Immature natural killer cell (primary cell): ENCODE data around the gene ATG9A. TPM values are rescaled to one million over a fixed set of nuclear protein-coding genes. Genes with fewer than 3 reads are reported as not detected.

Experiments
- DNase-seq, 3 donors: peaks; one replicate each; pipeline ENCODE4 v3.0.0; 2022; ENCODE audit warnings: mixed read lengths in 1 of 3
- H3K27ac Mint-ChIP-seq, 6 donors: one replicate each; pipeline ENCODE4 v1.8.0; 2020; ENCODE audit warnings: mixed read lengths in 6 of 6, mild to moderate bottlenecking in 5 of 6, inconsistent platforms in 4 of 6, moderate library complexity in 3 of 6
- H3K27me3 Mint-ChIP-seq, 3 donors: one replicate each; pipeline ENCODE4 v1.8.0; 2020 to 2021; ENCODE audit warnings: low read depth in 3 of 3, mild to moderate bottlenecking in 3 of 3, mixed read lengths in 3 of 3, moderate library complexity in 3 of 3, inconsistent platforms in 1 of 3
- H3K36me3 Mint-ChIP-seq, 3 donors: one replicate each; pipeline ENCODE4 v1.8.0; 2020; ENCODE audit warnings: mixed read lengths in 3 of 3, inconsistent platforms in 2 of 3, mild to moderate bottlenecking in 2 of 3
- H3K4me1 Mint-ChIP-seq, 2 donors: one replicate each; pipeline ENCODE4 v1.8.0; 2020; ENCODE audit warnings: inconsistent platforms in 2 of 2, mild to moderate bottlenecking in 2 of 2, mixed read lengths in 2 of 2, moderate library complexity in 1 of 2
- H3K4me3 Mint-ChIP-seq, 5 donors: one replicate each; pipeline ENCODE4 v1.8.0; 2020; ENCODE audit warnings: mild to moderate bottlenecking in 5 of 5, mixed read lengths in 5 of 5, inconsistent platforms in 3 of 5, moderate library complexity in 3 of 5
- H3K9me3 Mint-ChIP-seq, 6 donors: one replicate each; pipeline ENCODE4 v1.8.0; 2020; ENCODE audit warnings: mild to moderate bottlenecking in 6 of 6, mixed read lengths in 6 of 6, inconsistent platforms in 4 of 6, moderate library complexity in 3 of 6
- polyA plus RNA-seq, 3 donors: library from polyadenylated mRNA; unstranded; fragments of 300-500 nt; fragmentation: Illumina TruSeq; gene quantifications; one replicate each; pipeline ENCODE4 v1.2.3, GENCODE V29; 2021

Gene ATG9A
- polyA plus RNA-seq, 3 donors from 2014 or later = 8.6 to 31.9 (median 14.8) TPM

- Mint-ChIP-seq H3K27ac (peak overlapping the region; percentile 93 to 98 (median 95)), H3K9me3 (no peaks in the 10 kb centered on the region), H3K27me3 (peaks cover 18 to 40% (median 39%) of the 10 kb centered on the region in 3 donors), H3K36me3 (peaks cover 0 to 24% (median 12%) of the 10 kb centered on the region in 3 donors), H3K4me3 (peak overlapping the region; percentile 72 to 90 (median 81)), H3K4me1 (peaks cover 83 to 85% of the 10 kb centered on the region in 2 donors)
- DNase-seq = peak in 2 of 3 donors; percentile 34 to 44
These were observed 20.0 kb upstream of the ATG9A start for GRCh38 chr2:219249203-219249980.

GRCh38 chr2:219248845-219249202 lies 19.4 kb upstream of the ATG9A start:
- peaks cover 85% of the 10 kb centered on the region in 2 donors for H3K4me1 Mint-ChIP-seq
- peaks cover 0 to 24% (median 12%) of the 10 kb centered on the region in 3 donors for H3K36me3 Mint-ChIP-seq
- H3K9me3 Mint-ChIP-seq = no peaks in the 10 kb centered on the region
- no peak for DNase-seq
- H3K27ac Mint-ChIP-seq = peak overlapping the region; percentile 93 to 98 (median 95)
- peak overlapping the region; percentile 72 to 90 (median 81) for H3K4me3 Mint-ChIP-seq
- peaks cover 18 to 39% (median 38%) of the 10 kb centered on the region in 3 donors for H3K27me3 Mint-ChIP-seq

GRCh38 chr2:219247678-219248642 lies 18.5 kb upstream of the ATG9A start:
- H3K27ac Mint-ChIP-seq = peak overlapping the region; percentile 93 to 98 (median 96)
- peak; percentile 65 to 77 (median 67) for DNase-seq
- no peaks in the 10 kb centered on the region for H3K9me3 Mint-ChIP-seq
- H3K4me1 Mint-ChIP-seq = peaks cover 89 to 90% of the 10 kb centered on the region in 2 donors
- peaks cover 0 to 24% (median 12%) of the 10 kb centered on the region in 3 donors for H3K36me3 Mint-ChIP-seq
- H3K4me3 Mint-ChIP-seq = peak overlapping the region; percentile 72 to 93 (median 89)
- H3K27me3 Mint-ChIP-seq = peaks cover 18 to 36% (median 32%) of the 10 kb centered on the region in 3 donors

- Mint-ChIP-seq H3K27ac (peak overlapping the region; percentile 93 to 98 (median 96)), H3K27me3 (peaks cover 12 to 31% (median 26%) of the 10 kb centered on the region in 3 donors), H3K9me3 (no peaks in the 10 kb centered on the region), H3K4me3 (peak overlapping the region; percentile 57 to 93 (median 90)), H3K36me3 (peaks cover 0 to 24% (median 12%) of the 10 kb centered on the region in 3 donors), H3K4me1 (peaks cover 76 to 79% of the 10 kb centered on the region in 2 donors)
- DNase-seq = no peak
These were observed 17.1 kb upstream of the ATG9A start for GRCh38 chr2:219246559-219246958.

- H3K4me1 Mint-ChIP-seq = peaks cover 69 to 72% of the 10 kb centered on the region in 2 donors
- DNase-seq = no peak
These were observed 16.4 kb upstream of the ATG9A start for GRCh38 chr2:219245899-219246230.

GRCh38 chr2:219245148-219245898 lies 15.9 kb upstream of the ATG9A start, which contains the start of the genes GLB1L and STK16:
Gene GLB1L (minus strand): TSS chr2:219245444. CDS start chr2:219243573, 1,871 bp downstream.
Gene STK16 (plus strand): TSS chr2:219245479. CDS start chr2:219246000, 521 bp downstream.
- peaks cover 12 to 31% (median 26%) of the 10 kb centered on the region in 3 donors for H3K27me3 Mint-ChIP-seq
- peaks cover 63 to 67% of the 10 kb centered on the region in 2 donors for H3K4me1 Mint-ChIP-seq
- peak within 1 kb of the TSS; percentile 89 to 93 (median 90) for H3K4me3 Mint-ChIP-seq
- peaks cover 0 to 16% (median 12%) of the 10 kb centered on the region in 3 donors for H3K36me3 Mint-ChIP-seq
- no peaks in the 10 kb centered on the region for H3K9me3 Mint-ChIP-seq
- peak within 1 kb of the TSS; percentile 93 to 98 (median 98) for H3K27ac Mint-ChIP-seq
- DNase-seq = peak; percentile 92 to 93 (median 93)

More at GRCh38 chr2:219245899-219246230, 16.4 kb upstream of the ATG9A start:
- H3K36me3 Mint-ChIP-seq = peaks cover 0 to 20% (median 12%) of the 10 kb centered on the region in 3 donors
- H3K27me3 Mint-ChIP-seq = peaks cover 12 to 31% (median 26%) of the 10 kb centered on the region in 3 donors
- no peaks in the 10 kb centered on the region for H3K9me3 Mint-ChIP-seq
- H3K4me3 Mint-ChIP-seq = peak overlapping the region; percentile 89 to 93 (median 90)
- H3K27ac Mint-ChIP-seq = peak overlapping the region; percentile 93 to 98 (median 98)

GRCh38 chr2:219244789-219245147 lies 15.3 kb upstream of the ATG9A start:
- no peak for DNase-seq
- peaks cover 3 to 13% (median 8%) of the 10 kb centered on the region in 3 donors for H3K36me3 Mint-ChIP-seq
- peaks cover 58 to 61% of the 10 kb centered on the region in 2 donors for H3K4me1 Mint-ChIP-seq
- peaks cover 12 to 31% (median 26%) of the 10 kb centered on the region in 3 donors for H3K27me3 Mint-ChIP-seq
- no peaks in the 10 kb centered on the region for H3K9me3 Mint-ChIP-seq
- H3K27ac Mint-ChIP-seq = peak overlapping the region; percentile 93 to 98 (median 98)
- peak overlapping the region; percentile 89 to 93 (median 90) for H3K4me3 Mint-ChIP-seq

- H3K27me3 Mint-ChIP-seq = peaks cover 12 to 31% (median 25%) of the 10 kb centered on the region in 3 donors
- peaks cover 43 to 47% of the 10 kb centered on the region in 2 donors for H3K4me1 Mint-ChIP-seq
- H3K27ac Mint-ChIP-seq = peak overlapping the region in 5 of 6 donors; percentile 20 to 86 (median 68)
- no peaks in the 10 kb centered on the region for H3K9me3 Mint-ChIP-seq
- H3K36me3 Mint-ChIP-seq = peaks cover 0 to 7% (median 7%) of the 10 kb centered on the region in 3 donors
- DNase-seq = no peak
- H3K4me3 Mint-ChIP-seq = peak overlapping the region in 4 of 5 donors; percentile 46 to 68 (median 49)
These were observed 13.9 kb upstream of the ATG9A start for GRCh38 chr2:219243291-219243761.

- DNase-seq = no peak
- Mint-ChIP-seq H3K27me3 (peaks cover 4 to 7% (median 5%) of the 10 kb centered on the region in 3 donors), H3K4me3 (no peak overlapping the region), H3K36me3 (peaks cover 35 to 55% (median 35%) of the 10 kb centered on the region in 3 donors), H3K4me1 (peaks cover 25 to 35% of the 10 kb centered on the region in 2 donors), H3K9me3 (no peaks in the 10 kb centered on the region), H3K27ac (no peak overlapping the region)
These were observed 4.9 kb upstream of the ATG9A start for GRCh38 chr2:219234331-219234730.

- Mint-ChIP-seq H3K36me3 (peaks cover 24 to 40% (median 25%) of the 10 kb centered on the region in 3 donors), H3K27me3 (peaks cover 4 to 8% (median 6%) of the 10 kb centered on the region in 3 donors), H3K9me3 (no peaks in the 10 kb centered on the region), H3K27ac (peak overlapping the region; percentile 92 to 98 (median 96)), H3K4me1 (peaks cover 48 to 64% of the 10 kb centered on the region in 2 donors), H3K4me3 (peak overlapping the region; percentile 91 to 98 (median 96))
- peak in 1 of 3 donors; percentile 38 for DNase-seq
These were observed 664 bp upstream of the ATG9A start for GRCh38 chr2:219230059-219230540.

GRCh38 chr2:219228911-219229304 lies 528 bp downstream of the ATG9A start:
- peaks cover 25 to 42% (median 25%) of the 10 kb centered on the region in 3 donors for H3K36me3 Mint-ChIP-seq

More at GRCh38 chr2:219228911-219229304, 528 bp downstream of the ATG9A start:
- Mint-ChIP-seq H3K27me3 (peaks cover 4 to 9% (median 6%) of the 10 kb centered on the region in 3 donors), H3K4me3 (peak overlapping the region; percentile 73 to 91 (median 80)), H3K27ac (peak overlapping the region; percentile 64 to 92 (median 77)), H3K9me3 (no peaks in the 10 kb centered on the region), H3K4me1 (peaks cover 50 to 69% of the 10 kb centered on the region in 2 donors)
- DNase-seq = no peak
